Right lobe of liver (tissue), 4 donors: Measurements from ENCODE around the gene KCTD13.

Source experiments
- CTCF ChIP-seq, 4 donors: fragments of 200-600 bp in 3 of 4; fragments of 450-650 bp in 1 of 4; IDR thresholded peaks; one replicate each; pipeline versions ENCODE4 v1.5.1 to v1.8.0; 2016 to 2022; ENCODE audit warnings: antibody characterized with exemption in 4 of 4, mild to moderate bottlenecking in 2 of 4
- POLR2A ChIP-seq: fragments of 450-650 bp; IDR thresholded peaks from one replicate; pipeline ENCODE4 v1.6.1; 2017; ENCODE audit warnings: antibody characterized with exemption, mild to moderate bottlenecking
- donor health status: DM: no; HTN: no; CAD: no.
- donor health status: DM: no; HTN: no; CAD: no.
- donor health status: DM: no; HTN: yes; CAD: no.

GRCh38 chr16:29927070-29927905, 1.3 kb upstream of the KCTD13 start:
- no peak for TF ChIP-seq POLR2A
- TF ChIP-seq CTCF (IDR thresholded peaks at IDR 0.05), result no peak
